HG02763 (cell line): ENCODE results near the gene FNDC1.

ENCODE experiments used
- ATAC-seq: cut with Tn5 transposase; IDR thresholded peaks from one replicate; pipeline ENCODE4 v1.9.1; 2021; ENCODE audit warnings: mild to moderate bottlenecking, moderate library complexity; ENCODE audit not compliant: unreplicated experiment

Gene FNDC1

DNA sequence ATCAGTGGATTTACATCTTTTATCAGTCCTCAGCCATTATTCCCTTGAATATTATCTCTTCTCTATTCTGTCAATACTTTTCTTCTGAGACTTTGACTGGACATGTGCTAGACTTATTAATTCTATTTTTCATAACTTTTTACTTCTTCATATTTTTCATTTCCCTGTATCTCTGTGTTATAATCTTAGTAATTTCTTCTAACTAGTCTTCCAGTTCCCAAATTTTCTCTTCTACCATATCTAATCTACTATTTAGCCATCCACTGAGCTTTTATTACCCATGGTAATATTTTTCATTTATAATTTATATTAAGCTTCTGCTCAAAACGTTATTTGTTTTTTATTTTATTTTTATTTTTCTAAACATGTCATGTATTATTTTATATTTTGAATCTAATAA is 13.1 kb upstream of the FNDC1 start:
- ATAC-seq = no peak

DNA sequence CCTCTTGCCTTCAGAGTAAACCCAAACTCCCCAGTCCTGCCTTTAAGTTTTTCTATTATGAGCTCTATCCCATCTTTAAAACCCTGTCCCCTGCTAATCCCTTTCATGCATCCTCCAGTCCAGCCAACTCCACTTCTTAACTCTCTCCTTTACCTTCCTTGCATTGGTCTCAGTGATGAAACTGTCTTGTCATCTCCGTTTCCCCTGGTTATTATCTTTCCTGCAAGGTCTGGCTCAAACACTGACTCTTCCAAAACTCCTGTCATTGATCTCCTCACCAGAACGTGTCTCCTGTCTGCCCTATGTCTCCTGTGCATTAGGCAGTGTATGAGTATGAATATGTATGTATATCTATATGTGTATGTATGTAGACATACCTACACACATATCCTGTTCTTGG is 11.8 kb upstream of the FNDC1 start:
- no peak for ATAC-seq

DNA sequence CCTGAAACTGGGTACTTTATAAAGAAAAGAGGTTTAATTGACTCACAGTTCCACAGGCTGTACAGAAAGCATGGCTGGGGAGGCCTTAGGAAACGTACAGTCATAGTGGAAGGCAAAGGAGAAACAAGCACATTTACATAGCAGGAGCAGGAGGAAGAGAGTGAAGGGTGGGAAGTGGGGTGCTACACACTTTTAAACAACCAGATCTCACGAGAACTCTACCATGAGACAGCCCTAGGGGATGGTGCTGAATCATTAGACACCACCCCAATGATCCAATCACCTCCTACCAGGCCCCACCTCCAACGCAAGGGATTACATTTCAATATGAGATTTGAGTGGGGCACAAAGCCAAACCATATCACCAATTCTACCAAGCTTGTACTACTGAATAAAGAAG is 7.4 kb upstream of the FNDC1 start:
- ATAC-seq = no peak

DNA sequence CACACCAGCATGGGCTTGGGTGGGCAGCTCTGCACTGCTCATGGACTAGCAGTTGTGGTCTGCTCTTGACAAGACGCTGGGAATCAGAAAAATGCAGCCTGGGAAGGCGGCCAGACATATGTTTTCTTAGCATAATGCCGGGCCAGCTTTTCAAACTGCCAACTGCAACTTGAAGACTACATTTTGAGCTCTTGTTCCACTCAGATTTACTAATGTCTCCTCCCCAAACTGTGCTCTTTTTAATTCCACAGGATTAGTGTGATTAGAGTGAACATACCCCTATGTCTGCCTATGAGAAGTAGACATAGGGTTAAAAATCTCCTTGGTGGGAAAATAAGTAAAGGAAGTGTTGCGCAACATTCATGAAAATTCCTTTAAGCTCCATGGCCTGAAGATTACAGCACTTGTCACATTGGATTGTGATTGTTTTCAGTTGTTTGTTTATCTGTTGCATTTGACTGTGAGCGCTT is 5.3 kb upstream of the FNDC1 start:
- no peak for ATAC-seq

DNA sequence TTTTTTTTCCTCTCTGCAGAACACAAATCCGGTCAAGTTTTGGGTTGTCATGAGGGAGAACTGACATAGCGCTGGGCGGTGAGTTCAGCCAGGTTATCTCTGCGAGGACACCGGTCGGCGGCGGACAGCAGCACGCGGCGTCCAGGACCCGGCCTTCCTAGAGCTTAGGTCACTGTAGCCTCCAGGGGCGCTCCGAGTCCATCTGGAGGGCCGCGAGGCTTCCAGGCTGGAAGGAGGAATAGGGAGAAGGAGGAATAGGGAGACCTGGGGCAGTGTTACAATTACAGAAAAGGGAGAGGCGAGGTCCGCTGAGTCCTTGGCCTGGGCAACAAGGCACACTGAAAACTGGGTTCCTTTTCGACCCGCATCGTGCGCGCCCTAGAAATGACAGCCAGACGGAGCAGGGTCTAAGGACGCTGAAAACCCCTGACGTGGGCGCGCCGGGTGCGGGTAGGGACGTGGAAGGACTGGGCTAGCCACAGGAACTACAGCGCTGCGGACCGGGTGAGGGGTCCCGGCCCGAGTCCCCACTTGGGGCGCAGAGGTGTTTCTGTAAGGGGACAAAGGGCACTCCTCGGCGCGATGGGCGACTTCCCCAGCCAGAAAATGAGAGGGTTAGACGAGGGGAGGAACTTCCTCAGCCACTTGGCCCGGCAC is 536 bp upstream of the FNDC1 start:
- ATAC-seq = no peak

DNA sequence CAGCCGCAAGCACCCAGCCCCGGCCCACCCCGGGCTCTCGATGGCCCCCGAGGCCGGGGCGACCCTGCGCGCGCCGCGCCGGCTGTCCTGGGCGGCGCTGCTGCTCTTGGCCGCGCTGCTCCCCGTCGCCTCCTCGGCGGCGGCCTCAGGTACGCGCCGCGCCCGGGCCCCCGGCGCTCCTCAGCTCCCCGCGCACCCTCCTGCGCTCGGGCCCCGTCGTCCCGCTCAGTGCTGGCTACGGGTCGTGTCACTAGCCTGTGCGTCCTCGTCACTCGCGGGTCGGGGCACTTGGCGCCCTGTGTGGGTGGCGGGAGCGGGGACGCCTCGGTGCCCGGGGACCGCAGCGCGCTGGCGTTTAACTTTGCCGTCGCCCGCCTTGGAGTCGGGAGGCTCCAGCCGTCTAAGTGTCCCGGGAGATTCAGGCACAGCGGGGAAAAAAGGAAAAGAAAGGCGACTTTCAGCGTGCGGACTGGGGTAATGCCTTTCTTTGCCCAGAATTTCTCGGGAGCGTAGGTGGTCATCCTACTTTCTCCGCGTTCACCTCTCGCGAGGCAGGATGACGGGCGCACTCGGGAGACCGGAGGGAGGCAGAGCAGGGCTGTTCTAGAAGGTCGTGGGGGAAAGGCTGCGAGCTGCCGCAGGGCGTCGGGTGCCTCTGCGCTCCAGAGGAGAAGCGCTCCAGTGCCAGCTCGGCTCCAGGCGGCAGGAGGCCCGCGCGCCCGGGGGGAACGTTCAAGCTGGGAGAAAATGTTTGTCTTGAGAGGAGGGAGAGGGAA is 545 bp downstream of the FNDC1 start:
- ATAC-seq = no peak

DNA sequence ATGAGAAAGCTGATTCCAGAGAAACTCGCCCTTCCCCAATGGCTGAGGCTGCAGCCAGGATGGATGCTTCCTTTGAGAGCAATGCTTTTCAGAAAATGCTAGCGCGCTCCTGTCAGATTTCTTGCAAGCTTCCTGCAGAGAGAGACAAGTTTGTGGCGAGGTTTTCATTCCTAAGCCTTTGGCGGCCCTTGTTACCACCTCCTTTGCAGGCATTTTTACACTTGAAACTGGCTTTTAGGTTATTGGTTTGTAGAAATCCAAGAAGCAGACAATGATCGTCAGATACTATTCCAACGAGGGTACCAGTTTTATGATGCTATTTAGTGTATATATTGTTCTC is 1.1 kb downstream of the FNDC1 start:
- no peak for ATAC-seq

DNA sequence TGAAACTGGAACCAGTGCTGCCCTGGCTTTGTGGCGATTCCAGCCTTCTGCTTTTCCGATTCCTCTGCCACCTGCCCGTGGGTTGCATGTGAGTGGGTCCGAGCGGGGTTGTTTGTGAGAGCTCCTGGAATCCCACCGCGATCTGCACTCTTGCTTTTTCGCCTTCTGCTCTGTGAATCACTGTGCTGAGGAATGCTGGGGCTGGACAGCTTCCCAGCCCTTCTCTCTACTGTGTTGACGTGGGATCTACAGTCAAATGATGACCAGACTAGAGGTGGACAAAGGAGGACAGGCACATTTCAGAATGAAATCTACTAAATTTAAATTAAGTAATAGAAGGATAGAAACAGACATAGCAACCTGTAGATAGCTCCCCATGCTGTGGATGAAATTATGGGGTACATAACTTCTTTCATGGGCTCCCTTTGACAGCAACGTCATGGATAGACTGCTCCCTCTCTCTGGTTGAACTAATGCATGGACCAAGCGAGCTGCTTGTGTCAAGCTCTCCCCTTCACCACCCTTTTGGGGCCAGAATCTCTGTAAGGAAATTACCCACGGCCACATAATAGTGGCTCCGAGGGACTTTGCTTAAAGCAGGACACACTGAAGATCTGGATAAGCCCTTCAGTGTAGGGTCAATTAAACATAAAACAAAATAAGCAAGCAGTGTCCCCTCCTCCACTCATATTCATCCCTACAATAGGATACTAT is 2.0 kb downstream of the FNDC1 start:
- no peak for ATAC-seq

DNA sequence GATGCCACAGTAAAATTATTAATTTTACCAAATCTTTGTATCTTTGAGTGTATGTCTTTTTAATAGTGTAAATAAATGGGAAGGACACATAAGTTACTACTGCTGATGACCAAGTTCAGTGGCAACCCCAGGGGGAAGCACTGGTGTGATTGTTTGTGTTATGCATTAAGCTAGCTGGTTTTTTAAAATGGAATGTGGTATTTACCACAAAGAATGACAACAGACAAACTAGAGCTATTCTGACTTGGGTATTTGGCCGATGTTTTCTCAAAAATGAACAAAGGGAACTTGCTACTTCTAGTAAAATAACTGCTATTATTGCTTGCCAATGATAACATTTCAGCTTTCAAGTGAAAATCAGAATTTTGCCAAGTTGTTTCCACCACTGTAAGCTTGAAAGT is 2.9 kb downstream of the FNDC1 start:
- ATAC-seq = no peak

DNA sequence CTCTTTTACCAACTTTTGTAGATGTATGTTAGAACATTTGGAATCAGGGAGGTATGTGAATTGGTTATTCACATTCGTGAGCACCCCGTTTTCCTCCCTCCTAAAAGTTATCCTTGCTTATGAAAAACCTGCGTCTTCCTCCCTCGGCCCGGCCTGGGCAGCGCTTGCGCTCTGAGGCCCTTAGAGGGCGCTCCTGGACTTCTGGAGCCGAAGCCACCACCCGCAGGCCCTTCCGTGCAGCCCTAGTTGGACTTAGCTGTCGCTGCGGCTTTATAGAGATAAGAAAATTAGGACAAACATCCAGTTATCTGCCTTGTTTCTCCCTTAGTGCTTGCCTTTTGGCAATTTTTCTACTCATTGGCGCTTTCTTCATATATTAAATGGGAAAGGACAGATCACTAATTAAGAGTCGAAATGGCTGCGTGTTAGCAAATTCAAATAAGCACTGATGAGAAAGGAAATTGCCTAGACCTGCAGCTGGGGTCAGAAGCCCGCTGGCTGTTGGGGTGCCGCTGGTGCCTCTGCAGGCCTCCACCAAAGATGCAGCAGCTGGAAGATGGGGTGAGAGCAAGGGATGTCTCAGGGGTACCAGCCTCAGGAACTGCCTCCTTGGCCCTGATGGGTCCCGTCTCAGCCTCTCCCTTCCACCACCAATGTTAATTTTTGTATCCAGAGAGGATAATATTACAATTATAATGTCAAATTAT is 5.2 kb downstream of the FNDC1 start:
- ATAC-seq = peak; percentile 53

DNA sequence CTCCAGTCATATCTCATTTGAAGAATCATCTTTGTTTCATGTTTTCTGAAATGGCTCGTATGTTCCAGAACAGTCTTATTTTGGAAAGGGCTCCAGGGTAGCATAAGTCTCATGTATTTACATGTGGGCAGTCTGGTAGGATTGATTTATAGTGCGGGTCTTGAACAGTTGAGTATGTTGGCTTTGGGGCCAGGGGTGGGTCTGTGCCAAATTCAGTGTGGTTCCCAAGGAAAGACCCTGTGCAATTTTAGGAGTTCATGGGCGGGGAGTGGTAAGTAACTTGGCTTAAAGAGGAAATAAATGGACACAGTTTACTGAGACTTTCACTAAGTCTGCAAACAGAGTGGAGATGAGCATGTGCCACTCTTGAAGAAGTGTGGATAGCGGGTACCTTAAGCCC is 7.7 kb downstream of the FNDC1 start:
- no peak for ATAC-seq

DNA sequence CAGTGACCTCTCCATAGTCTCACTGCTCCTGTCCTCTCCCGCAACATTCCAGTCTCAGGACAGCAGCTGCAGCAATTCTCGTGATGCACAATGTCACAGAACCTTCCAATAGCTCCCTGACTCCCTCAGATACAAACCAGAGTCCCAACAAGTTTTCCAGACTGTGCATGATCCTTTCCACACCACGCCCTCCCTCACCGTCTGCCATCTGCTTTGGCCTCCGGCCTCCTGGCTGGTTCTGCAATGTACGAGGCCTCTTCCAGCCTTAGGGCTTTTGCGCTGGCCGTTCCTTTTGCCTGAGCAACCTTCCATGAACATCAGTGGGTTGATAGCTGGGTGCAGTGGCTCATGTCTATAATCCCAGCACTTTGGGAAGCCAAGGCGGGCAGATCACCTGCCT is 9.6 kb downstream of the FNDC1 start:
- ATAC-seq = no peak

DNA sequence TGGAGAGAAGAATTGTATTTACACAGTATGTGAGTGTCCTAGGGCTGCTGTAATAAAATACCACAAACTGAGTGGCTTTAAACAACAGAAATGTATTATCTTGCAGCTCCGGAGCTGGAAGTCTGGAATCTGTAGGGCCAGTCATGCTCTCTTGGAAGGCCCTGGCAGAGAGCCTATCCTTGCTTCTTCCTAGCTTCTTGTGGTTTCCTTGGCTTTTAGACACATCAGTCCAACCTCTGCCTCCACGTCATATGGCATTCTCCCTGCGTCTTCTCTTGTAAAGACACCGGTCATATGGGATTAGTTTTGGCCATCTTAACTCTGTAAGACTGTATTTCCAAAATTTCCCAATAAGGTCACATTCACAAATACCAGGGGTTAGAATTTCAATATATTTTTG is 10.8 kb downstream of the FNDC1 start:
- ATAC-seq = no peak

DNA sequence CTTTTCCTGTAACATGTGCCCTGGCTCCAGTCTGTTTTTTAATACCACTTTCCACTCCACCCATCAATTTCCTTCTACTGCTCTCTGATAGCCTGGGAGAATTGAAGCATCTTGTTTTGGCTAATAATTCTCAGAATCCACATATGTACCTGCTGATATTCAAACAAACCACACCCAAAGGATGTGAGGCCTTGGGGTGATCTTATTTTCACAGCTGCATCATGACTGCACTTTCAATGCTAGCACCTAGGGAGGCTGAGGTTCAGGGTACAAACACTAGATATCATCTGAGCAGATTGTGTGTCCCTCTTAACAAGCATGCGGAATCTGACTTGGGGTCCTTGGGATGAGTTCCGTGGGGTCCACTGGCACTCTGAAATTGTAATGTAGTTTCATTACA is 12.7 kb downstream of the FNDC1 start:
- no peak for ATAC-seq

DNA sequence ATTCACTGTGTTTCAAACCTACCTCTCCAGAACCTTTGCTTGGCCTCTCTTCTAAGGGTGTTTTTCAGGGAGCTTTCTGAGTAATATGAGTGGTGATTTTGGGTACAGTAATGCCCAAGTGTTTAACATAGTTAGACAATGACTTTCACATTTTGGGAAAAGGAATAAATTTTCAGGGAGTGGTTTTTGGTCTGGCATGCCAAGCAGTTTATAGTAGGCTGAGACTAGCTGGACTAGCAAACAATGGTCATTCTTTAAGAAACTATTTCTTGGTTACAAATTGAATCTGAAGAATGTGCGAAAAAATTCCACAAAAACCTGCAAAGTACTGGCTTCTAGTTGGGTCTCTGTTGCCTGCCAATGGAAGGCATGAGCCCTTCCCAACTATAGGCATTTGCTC is 15.4 kb downstream of the FNDC1 start:
- ATAC-seq = no peak

DNA sequence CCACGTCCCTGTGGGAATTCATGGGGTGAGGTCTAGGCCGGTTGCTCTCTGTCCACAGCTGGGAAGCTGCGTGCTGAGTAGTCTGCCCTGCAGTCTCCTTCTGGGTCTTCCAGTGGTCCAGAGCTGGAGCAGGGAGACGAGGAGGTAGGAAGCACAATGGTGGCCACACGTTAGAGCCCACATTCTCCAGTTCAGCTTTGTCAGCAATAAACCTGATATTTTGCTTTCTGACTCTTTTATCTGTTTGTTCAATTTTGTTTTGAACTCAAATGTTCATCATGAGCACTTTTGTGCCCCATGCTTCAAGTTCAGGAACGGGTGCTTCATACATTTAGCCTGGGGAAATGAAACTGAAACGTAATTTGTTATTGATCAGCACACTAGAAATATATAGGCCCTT is 21.3 kb downstream of the FNDC1 start:
- ATAC-seq = no peak

DNA sequence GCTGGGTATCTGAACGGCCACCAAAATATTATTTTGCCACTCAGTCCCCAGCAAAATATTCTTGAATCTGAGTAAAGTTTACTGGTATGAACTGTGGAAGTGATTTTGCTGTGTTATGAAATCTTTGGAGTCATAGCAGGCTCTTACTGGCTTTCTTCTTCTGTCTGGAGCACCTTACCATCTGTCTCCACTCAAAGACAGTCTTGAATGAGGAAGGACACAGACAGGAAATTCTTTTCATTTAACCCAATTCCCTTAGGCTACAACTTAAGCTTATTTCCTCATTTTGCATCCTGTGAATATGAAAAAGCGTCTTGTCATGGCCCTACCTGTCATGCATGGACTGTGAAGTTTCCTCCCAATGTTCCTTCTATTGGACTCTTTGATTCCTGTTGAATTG is 24.7 kb downstream of the FNDC1 start:
- ATAC-seq = no peak

DNA sequence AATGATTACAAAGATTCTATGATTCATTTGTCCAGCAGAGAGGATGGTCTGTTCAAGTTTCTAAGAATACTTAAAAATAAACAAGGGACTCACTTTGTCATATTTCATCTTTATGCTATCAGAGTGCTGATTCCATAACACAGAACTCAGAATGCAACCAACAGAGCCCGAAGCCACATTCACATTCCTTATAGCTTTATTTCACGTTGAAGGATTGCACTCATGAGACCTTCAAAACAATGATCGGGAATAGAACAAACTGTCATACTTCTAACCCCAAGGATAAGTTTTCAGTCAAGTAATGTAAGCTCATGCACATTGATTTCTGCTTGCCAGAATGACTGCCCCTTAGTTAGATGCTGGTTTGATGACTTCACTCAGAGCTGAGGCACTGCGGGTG is 25.2 kb downstream of the FNDC1 start:
- no peak for ATAC-seq

DNA sequence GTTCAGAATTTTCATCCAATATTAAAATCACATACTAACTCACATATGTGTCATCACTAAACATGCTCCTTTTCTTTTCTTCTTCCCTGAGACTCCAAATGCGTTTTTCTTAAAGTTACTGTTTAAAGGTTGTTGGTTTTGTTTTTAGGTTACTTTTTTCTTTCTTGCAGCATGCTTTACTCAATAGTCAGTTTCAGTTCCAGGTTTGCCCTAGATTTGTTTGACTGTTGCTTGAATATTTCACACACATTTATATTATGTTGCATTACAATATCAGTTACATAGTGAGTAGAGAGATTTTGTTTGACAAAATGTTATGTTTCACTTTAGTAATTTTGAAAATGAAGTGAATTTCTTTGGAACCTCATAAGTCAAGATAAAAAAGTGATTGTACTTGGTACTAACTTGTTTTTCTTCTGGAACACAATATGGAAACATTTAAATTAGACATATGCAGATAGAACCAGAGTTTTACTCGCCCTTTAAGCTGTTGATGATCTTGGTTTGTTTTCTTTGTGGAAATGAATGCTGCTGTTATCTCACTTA is 27.3 kb downstream of the FNDC1 start:
- no peak for ATAC-seq

DNA sequence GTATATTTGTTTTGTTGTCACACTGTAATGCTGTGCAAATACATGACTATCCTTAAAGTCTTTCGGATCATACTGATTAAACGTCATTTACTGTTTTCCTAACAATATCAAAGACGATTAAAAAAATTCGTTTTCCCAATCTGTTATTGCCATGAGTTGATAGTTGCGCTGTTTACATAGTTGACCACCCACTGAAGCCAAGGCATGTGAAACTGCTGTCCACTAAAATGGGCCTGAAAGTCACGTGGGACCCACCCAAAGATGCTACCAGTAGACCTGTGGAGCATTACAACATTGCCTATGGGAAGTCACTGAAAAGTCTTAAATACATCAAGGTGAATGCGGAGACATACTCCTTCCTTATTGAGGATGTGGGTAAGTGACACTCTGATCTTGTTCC is 28.1 kb downstream of the FNDC1 start:
- ATAC-seq = no peak

DNA sequence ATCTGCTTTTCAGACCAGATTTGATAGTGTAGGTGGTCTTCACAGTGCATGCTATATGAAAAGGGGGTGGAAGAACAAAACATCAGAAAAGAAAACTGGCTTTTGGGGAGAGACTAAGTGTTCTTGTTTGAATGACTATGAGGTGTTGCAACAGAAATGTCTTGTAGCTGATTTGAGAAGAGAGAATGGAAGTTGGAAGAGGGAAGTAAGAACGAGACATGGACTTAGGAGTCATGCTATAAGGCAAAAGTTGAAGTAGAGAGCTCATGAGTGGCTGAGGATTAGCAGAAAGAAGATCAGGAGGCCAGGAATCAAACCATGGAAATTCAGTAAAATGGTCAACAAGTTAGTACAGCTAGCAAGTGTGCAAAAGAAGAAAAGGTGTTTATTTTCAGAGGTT is 32.1 kb downstream of the FNDC1 start:
- ATAC-seq = no peak
